ENCODE measurements around the gene PCLO. TPM values are rescaled to one million over a fixed set of nuclear protein-coding genes. Genes with fewer than 3 reads are reported as not detected.

PCLO gene
- total RNA-seq, 4 donors from 2014 or later, result 1.4 to 5.8 (median 4.2) TPM

- WGBS, 2 donors, result 85 to 91% methylated on average over 2 of the region's 2 CpGs
- no peak overlapping the region for H3K4me3 ChIP-seq (ENCODE audit: low read depth, poor library complexity, severe bottlenecking)
- TF ChIP-seq POLR2A (IDR thresholded peaks at IDR 0.05) (no peak), CTCF (IDR thresholded peaks at IDR 0.05) (no peak)
- DNase-seq (ENCODE audit: low spot score in 2 of 2), result no peak
- intact Hi-C loops (cut with DNase I; ENCODE audit: low total_unique reads), result no loop called here
Measured at GRCh38 chr7:83117466-83117865, 45.2 kb downstream of the PCLO start.

- TF ChIP-seq CTCF (IDR thresholded peaks at IDR 0.05) (no peak), POLR2A (IDR thresholded peaks at IDR 0.05) (no peak)
- H3K4me3 ChIP-seq (ENCODE audit: low read depth, poor library complexity, severe bottlenecking), result no peak overlapping the region
- 49 to 66% methylated on average over 2 of the region's 2 CpGs for WGBS, 2 donors
- intact Hi-C loops (cut with DNase I; ENCODE audit: low total_unique reads), result no loop called here
- DNase-seq (ENCODE audit: low spot score in 2 of 2), result no peak
Measured at GRCh38 chr7:83111391-83111790, 51.3 kb downstream of the PCLO start.

- DNase-seq (ENCODE audit: low spot score in 2 of 2), result no peak
- H3K4me3 ChIP-seq (ENCODE audit: low read depth, poor library complexity, severe bottlenecking), result no peak overlapping the region
- TF ChIP-seq CTCF (IDR thresholded peaks at IDR 0.05) (no peak), POLR2A (IDR thresholded peaks at IDR 0.05) (no peak)
- 59 to 77% methylated on average over 2 of the region's 2 CpGs for WGBS, 2 donors
- intact Hi-C loops (cut with DNase I; ENCODE audit: low total_unique reads), result no loop called here
Measured at GRCh38 chr7:83109352-83109751, 53.3 kb downstream of the PCLO start.

GRCh38 chr7:83105948-83106347 is 56.7 kb downstream of the PCLO start:
- no peak for DNase-seq (ENCODE audit: low spot score in 2 of 2)
- H3K4me3 ChIP-seq (ENCODE audit: low read depth, poor library complexity, severe bottlenecking), result no peak overlapping the region
- intact Hi-C loops (cut with DNase I; ENCODE audit: low total_unique reads), result no loop called here
- no peak for TF ChIP-seq POLR2A (IDR thresholded peaks at IDR 0.05)
- WGBS, 2 donors, result 0 to 41% methylated on average over 2 of the region's 2 CpGs

- TF ChIP-seq POLR2A (IDR thresholded peaks at IDR 0.05), result no peak
- TF ChIP-seq CTCF (IDR thresholded peaks at IDR 0.05), result no peak
- 86% methylated on average over 1 of the region's 1 CpG for WGBS, 2 donors
- H3K4me3 ChIP-seq (ENCODE audit: low read depth, poor library complexity, severe bottlenecking), result no peak overlapping the region
- intact Hi-C loops (cut with DNase I; ENCODE audit: low total_unique reads), result no loop called here
- DNase-seq (ENCODE audit: low spot score in 2 of 2), result no peak
Measured at GRCh38 chr7:83105063-83105462, 57.6 kb downstream of the PCLO start.

- no peak for DNase-seq (ENCODE audit: low spot score in 2 of 2)
- WGBS, 2 donors, result 43 to 49% methylated on average over 3 of the region's 3 CpGs
- intact Hi-C loops (cut with DNase I; ENCODE audit: low total_unique reads), result no loop called here
- TF ChIP-seq CTCF (IDR thresholded peaks at IDR 0.05) (no peak), POLR2A (IDR thresholded peaks at IDR 0.05) (no peak)
- no peak overlapping the region for H3K4me3 ChIP-seq (ENCODE audit: low read depth, poor library complexity, severe bottlenecking)
Measured at GRCh38 chr7:83101530-83101929, 61.2 kb downstream of the PCLO start.
